GM23338 (cell line): Measurements from ENCODE around the gene COL4A6.

Experiments used
- CREB1 ChIP-seq: fragments of 250-450 bp; sonication (Bioruptor Pico); IDR thresholded peaks from 2 replicates; pipeline ENCODE4 v1.5.0; 2020; ENCODE audit warnings: low read depth, mild to moderate bottlenecking, moderate library complexity
- CTCF ChIP-seq, 2 experiments: fragments of 200-600 bp in 1 of 2; sonication (generic) in 1 of 2; conservative IDR thresholded peaks; 2 replicates each; pipeline versions ENCODE4 v1.5.1 to v1.6.1; 2016 to 2017; ENCODE audit warnings: antibody characterized with exemption in 2 of 2, low read depth in 2 of 2, mild to moderate bottlenecking in 2 of 2, moderate library complexity in 1 of 2
- ETS1 ChIP-seq: IDR thresholded peaks from 2 replicates; pipeline ENCODE4 v1.6.1; 2016; ENCODE audit warnings: antibody characterized with exemption
- EZH2 ChIP-seq: fragments of 200-600 bp; sonication (generic); IDR thresholded peaks from one replicate; pipeline ENCODE4 v1.8.0; 2017; ENCODE audit warnings: antibody characterized with exemption, mild to moderate bottlenecking, low read depth; ENCODE audit not compliant: unreplicated experiment
- EZH2phosphoT487 ChIP-seq: fragments of 200-600 bp; sonication (generic); IDR thresholded peaks from one replicate; pipeline ENCODE4 v1.8.1; 2018; ENCODE audit warnings: antibody characterized with exemption; ENCODE audit not compliant: unreplicated experiment
- JUNB ChIP-seq: IDR thresholded peaks from one replicate; pipeline ENCODE4 v1.6.1; 2016; ENCODE audit warnings: antibody characterized with exemption; ENCODE audit not compliant: unreplicated experiment
- NANOG ChIP-seq: IDR thresholded peaks from 2 replicates; pipeline ENCODE4 v1.6.1; 2016; ENCODE audit warnings: antibody characterized with exemption, borderline replicate concordance
- POLR2AphosphoS5 ChIP-seq: IDR thresholded peaks from 2 replicates; pipeline ENCODE4 v1.6.1; 2016; ENCODE audit warnings: antibody characterized with exemption, low read depth
- REST ChIP-seq: IDR thresholded peaks from one replicate; pipeline ENCODE4 v1.6.1; 2018; ENCODE audit warnings: antibody characterized with exemption; ENCODE audit not compliant: unreplicated experiment
- ZNF114 ChIP-seq: fragments of 250-450 bp; sonication (Bioruptor Pico); IDR thresholded peaks from 2 replicates; pipeline ENCODE4 v1.5.0; 2020; ENCODE audit warnings: mild to moderate bottlenecking, moderate library complexity
- ZNF331 ChIP-seq: fragments of 250-450 bp; sonication (Bioruptor Pico); IDR thresholded peaks from 2 replicates; pipeline ENCODE4 v1.5.0; 2020; ENCODE audit warnings: low read depth, mild to moderate bottlenecking, moderate library complexity

GRCh38 chrX:108163333-108164082, 274.7 kb downstream of the COL4A6 start:
- TF ChIP-seq CREB1 (CRISPR knock-in tag): no peak
- no peak for TF ChIP-seq CTCF (conservative IDR thresholded peaks at IDR 0.05; ENCODE audit: low read depth in 2 of 2)
- TF ChIP-seq EZH2phosphoT487: no peak
- no peak for TF ChIP-seq POLR2AphosphoS5
- no peak for TF ChIP-seq EZH2
- TF ChIP-seq ETS1: no peak
- no peak for TF ChIP-seq NANOG
- no peak for TF ChIP-seq JUNB
- TF ChIP-seq REST: no peak
- TF ChIP-seq ZNF114 (CRISPR knock-in tag): no peak
- TF ChIP-seq ZNF331: no peak
